ENCODE data around the gene PRPF8. TPM values are rescaled to one million over a fixed set of nuclear protein-coding genes. Genes with fewer than 3 reads are reported as not detected.
A peak's percentile ranks its signal among the peaks of the same experiment; 100 is the strongest.

Gene PRPF8
- total and polyA plus RNA-seq, 2 experiments from 2014 or later = 72.2 to 93.8 TPM

DNA sequence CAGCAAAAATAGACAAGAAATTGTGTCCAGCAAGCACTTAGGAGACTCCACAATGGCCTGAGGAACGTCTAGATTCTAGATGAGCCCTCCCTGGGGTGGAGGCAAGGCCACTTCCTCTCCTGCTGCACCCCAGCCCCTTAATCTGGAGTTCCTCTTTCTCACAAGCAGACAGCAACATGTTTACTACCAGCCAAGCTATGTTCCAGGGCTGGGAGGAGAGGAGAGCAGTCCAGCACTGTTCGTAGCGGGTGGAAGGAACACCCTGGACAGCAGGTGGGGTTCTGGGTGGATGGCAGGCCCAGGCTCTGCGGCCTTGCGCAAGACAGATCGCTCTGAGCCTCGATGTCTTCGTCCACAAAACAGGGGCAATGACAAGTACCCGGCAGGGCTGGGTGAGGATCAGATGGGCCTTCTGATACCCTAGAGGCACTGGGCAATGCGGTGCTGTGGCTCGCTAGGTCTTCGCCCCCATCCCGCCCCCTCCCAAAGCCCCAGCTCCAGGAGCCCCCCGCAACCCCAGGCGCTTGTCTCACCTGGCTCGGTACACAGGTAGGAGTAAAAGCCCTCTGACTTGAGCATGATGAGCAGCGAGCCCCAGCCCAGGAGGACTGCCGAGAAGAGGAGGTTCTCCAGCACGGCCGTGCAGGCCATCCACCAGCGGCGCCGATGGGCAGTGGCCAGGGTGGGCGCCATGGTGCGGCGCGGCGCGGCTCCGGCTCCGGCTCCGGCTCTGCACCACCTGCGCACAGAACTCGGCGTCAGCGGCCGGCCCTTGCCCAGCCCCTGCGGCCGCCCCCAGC is 57.3 kb downstream of the PRPF8 start:
- Histone ChIP-seq H3F3A (ENCODE audit: insufficient read depth) (no peaks in the 10 kb centered on the region), H3K4me2 (ENCODE audit: unreplicated experiment) (peak overlapping the region; percentile 96), H2AFZ (peak overlapping the region; percentile 80), H3K4me1 (ENCODE audit: insufficient read depth) (no peaks in the 10 kb centered on the region), H3K9ac (peak overlapping the region; percentile 93), H3K9me3 (ENCODE audit: low read depth) (no peaks in the 10 kb centered on the region), H3K27ac (no peak overlapping the region), H4K20me1 (ENCODE audit: insufficient read depth) (no peaks in the 10 kb centered on the region), H3K9me2 (ENCODE audit: insufficient read depth) (no peaks in the 10 kb centered on the region), H3K4me3 (peak overlapping the region; percentile 79), H3K27me3 (replicated peaks; ENCODE audit: insufficient read depth) (no peaks in the 10 kb centered on the region), H3K36me3 (ENCODE audit: low read depth) (no peaks in the 10 kb centered on the region), H3K79me2 (ENCODE audit: insufficient read depth) (no peaks in the 10 kb centered on the region)
- DNase-seq = no peak
- in situ Hi-C loops (cut with MboI) = no loop called here
- TF ChIP-seq EZH2phosphoT487 (IDR thresholded peaks at IDR 0.05; ENCODE audit: insufficient read depth, low read depth) (no peak), EZH2 (IDR thresholded peaks at IDR 0.05; ENCODE audit: insufficient read depth, poor library complexity, severe bottlenecking) (no peak)
- WGBS, 2 experiments (ENCODE audit: low coverage in 1 of 2, low lambda C conversion rate in 2 of 2, missing lambda C conversion rate in 2 of 2) = 32 to 48% methylated on average over 24 to 30 of the region's 39 CpGs

DNA sequence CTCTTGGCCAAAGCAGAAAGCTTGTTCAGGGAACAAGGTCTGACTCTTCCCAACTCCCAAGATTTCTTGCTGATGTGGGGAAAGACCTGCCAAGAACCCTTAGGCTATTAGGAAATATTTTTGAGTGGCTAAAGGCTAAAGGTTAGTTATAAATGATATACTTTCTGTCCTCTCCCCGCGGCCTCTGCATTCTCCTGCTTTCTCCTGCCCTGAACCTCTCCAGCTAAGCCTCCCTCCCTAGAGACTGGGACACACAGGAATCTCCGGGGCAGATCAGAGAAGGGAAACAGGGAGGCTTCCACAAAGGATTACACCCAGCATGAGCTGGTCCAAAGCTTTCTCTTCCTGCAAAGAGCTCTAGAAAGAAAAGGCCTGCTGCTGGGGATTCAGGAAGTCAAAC is 58.3 kb downstream of the PRPF8 start:
- Histone ChIP-seq H3K9me3 (ENCODE audit: low read depth) (no peaks in the 10 kb centered on the region), H3K9ac (no peak overlapping the region), H3K27me3 (replicated peaks; ENCODE audit: insufficient read depth) (no peaks in the 10 kb centered on the region), H3K4me1 (ENCODE audit: insufficient read depth) (no peaks in the 10 kb centered on the region), H3K4me2 (ENCODE audit: unreplicated experiment) (no peak overlapping the region), H3F3A (ENCODE audit: insufficient read depth) (no peaks in the 10 kb centered on the region), H3K4me3 (no peak overlapping the region), H3K27ac (no peak overlapping the region), H3K79me2 (ENCODE audit: insufficient read depth) (no peaks in the 10 kb centered on the region), H3K9me2 (ENCODE audit: insufficient read depth) (no peaks in the 10 kb centered on the region), H2AFZ (no peak overlapping the region), H4K20me1 (ENCODE audit: insufficient read depth) (no peaks in the 10 kb centered on the region), H3K36me3 (ENCODE audit: low read depth) (no peaks in the 10 kb centered on the region)
- DNase-seq = no peak
- no peak for TF ChIP-seq EZH2phosphoT487 (IDR thresholded peaks at IDR 0.05; ENCODE audit: insufficient read depth, low read depth)
- in situ Hi-C loops (cut with MboI) = no loop called here
- WGBS, 2 experiments (ENCODE audit: low coverage in 1 of 2, low lambda C conversion rate in 2 of 2, missing lambda C conversion rate in 2 of 2) = 83 to 91% methylated on average over 3 of the region's 3 CpGs

DNA sequence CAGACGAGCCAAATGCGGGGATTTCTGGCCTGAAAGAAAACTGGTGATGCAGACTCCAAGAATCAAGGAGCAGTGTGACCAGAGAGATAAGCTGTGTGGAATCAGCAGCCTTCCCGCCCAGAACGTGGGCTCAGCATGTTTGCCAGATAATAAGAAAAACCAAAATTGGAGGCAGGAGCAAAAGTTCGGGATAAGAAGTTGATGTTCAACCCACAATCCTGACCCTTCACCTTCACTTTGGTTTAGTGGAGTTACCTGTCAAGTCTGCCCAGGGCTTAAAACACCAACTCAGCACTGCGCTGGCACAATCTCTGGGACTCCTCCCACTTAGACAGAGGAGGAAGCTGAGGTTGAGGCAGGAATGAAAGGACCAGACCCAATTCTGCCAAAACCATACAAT is 59.1 kb downstream of the PRPF8 start:
- in situ Hi-C loops (cut with MboI) = no loop called here
- Histone ChIP-seq H3K36me3 (ENCODE audit: low read depth) (no peaks in the 10 kb centered on the region), H4K20me1 (ENCODE audit: insufficient read depth) (no peaks in the 10 kb centered on the region), H3K27me3 (replicated peaks; ENCODE audit: insufficient read depth) (no peaks in the 10 kb centered on the region), H3K9ac (no peak overlapping the region), H3K4me2 (ENCODE audit: unreplicated experiment) (no peak overlapping the region), H3K4me3 (no peak overlapping the region), H2AFZ (no peak overlapping the region), H3K27ac (no peak overlapping the region), H3K4me1 (ENCODE audit: insufficient read depth) (no peaks in the 10 kb centered on the region), H3F3A (ENCODE audit: insufficient read depth) (no peaks in the 10 kb centered on the region), H3K79me2 (ENCODE audit: insufficient read depth) (no peaks in the 10 kb centered on the region), H3K9me2 (ENCODE audit: insufficient read depth) (no peaks in the 10 kb centered on the region), H3K9me3 (ENCODE audit: low read depth) (no peaks in the 10 kb centered on the region)
- TF ChIP-seq EZH2phosphoT487 (IDR thresholded peaks at IDR 0.05; ENCODE audit: insufficient read depth, low read depth) (no peak), EZH2 (IDR thresholded peaks at IDR 0.05; ENCODE audit: insufficient read depth, poor library complexity, severe bottlenecking) (no peak)
- 91 to 96% methylated on average over 6 of the region's 6 CpGs for WGBS, 2 experiments (ENCODE audit: low coverage in 1 of 2, low lambda C conversion rate in 2 of 2, missing lambda C conversion rate in 2 of 2)
- no peak for DNase-seq

DNA sequence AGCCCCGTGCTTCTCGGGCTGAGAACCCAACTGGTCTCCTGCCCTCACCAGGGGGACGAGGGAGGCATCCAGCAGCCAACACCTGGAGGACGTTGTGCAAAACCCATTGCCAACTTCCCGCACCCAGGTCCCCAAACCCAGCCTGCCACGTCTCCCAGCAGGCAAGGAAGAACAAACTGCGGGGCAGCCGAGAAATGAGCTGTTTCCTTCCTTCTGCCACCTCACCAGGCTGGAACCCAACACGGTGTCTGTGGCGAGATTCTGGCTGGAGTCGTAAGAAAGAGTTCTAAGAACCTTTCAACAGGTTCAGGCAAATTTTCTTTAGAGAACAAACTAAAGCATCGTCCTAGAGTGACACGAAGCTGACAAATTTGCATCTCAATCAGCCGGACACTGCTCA is 59.6 kb downstream of the PRPF8 start:
- H4K20me1 ChIP-seq (ENCODE audit: insufficient read depth) = no peaks in the 10 kb centered on the region
- 92 to 93% methylated on average over 14 of the region's 14 CpGs for WGBS, 2 experiments (ENCODE audit: low coverage in 1 of 2, low lambda C conversion rate in 2 of 2, missing lambda C conversion rate in 2 of 2)
- H3K36me3 ChIP-seq (ENCODE audit: low read depth) = no peaks in the 10 kb centered on the region
- no peak overlapping the region for H3K4me3 ChIP-seq
- H3K4me2 ChIP-seq (ENCODE audit: unreplicated experiment) = no peak overlapping the region
- H2AFZ ChIP-seq = no peak overlapping the region
- no peaks in the 10 kb centered on the region for H3K9me3 ChIP-seq (ENCODE audit: low read depth)
- TF ChIP-seq EZH2phosphoT487 (IDR thresholded peaks at IDR 0.05; ENCODE audit: insufficient read depth, low read depth) (no peak), EZH2 (IDR thresholded peaks at IDR 0.05; ENCODE audit: insufficient read depth, poor library complexity, severe bottlenecking) (no peak)
- in situ Hi-C loops (cut with MboI) = no loop called here
- DNase-seq = no peak
- H3K4me1 ChIP-seq (ENCODE audit: insufficient read depth) = no peaks in the 10 kb centered on the region
- H3K9me2 ChIP-seq (ENCODE audit: insufficient read depth) = no peaks in the 10 kb centered on the region
- H3F3A ChIP-seq (ENCODE audit: insufficient read depth) = no peaks in the 10 kb centered on the region
- no peak overlapping the region for H3K27ac ChIP-seq
- H3K9ac ChIP-seq = no peak overlapping the region
- no peaks in the 10 kb centered on the region for H3K27me3 ChIP-seq (replicated peaks; ENCODE audit: insufficient read depth)
- no peaks in the 10 kb centered on the region for H3K79me2 ChIP-seq (ENCODE audit: insufficient read depth)

Measured in GM23248 (cell line).